Middle frontal gyrus (tissue), 1 donor: ENCODE data around the gene DNAJC17.

ENCODE experiments used
- DNase-seq: peaks from one replicate; pipeline ENCODE4 v3.0.0-alpha.2; 2015; ENCODE audit warnings: low spot score; ENCODE audit errors: extremely low spot score

The DNAJC17 gene

GRCh38 chr15:40766906-40767837 lies 40.1 kb downstream of the DNAJC17 start:
- DNase-seq, result no peak

- no peak for DNase-seq
Measured at GRCh38 chr15:40766194-40766815, 41.0 kb downstream of the DNAJC17 start.

- DNase-seq, result no peak
Measured at GRCh38 chr15:40764629-40765103, 42.6 kb downstream of the DNAJC17 start.

DNA sequence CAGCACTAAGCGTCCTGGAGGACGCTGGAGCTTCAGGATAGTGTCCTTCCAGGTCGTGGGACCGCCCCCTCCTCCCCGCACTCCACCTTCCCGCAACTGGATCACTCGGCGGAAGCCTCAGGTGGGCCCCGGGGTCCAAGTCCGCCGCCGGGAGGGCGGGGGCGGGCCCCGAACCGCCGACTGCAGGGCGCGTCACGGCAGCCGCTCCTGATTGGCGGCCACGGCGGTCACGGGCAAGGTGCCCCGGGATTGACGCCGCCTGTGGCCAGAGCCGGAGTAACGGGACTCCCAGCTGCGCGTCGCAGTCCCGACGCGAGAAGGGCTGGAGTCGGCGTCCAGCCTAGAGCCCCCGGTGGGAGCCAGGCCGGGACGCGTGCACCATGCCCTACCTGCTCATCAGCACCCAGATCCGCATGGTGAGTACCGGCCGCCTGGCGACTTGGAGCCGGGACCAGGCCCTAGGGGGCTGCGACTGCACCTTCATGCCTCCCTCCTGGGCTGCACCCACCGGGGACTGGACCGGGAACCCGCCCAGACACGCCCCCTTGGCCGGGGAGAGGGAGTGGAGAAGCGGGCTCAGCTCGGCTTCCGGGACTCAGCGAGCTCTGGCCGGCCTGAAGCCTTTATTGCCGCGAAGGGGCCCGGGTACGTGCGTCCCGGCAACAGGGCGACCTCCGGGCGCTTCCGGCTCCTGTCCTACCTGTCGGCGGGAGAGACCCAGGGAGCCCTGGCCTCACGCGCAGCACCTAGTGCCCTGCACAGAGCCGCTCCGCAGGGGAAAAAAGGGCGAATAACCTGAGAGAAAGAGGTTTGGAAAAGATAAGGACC lies 43.3 kb downstream of the DNAJC17 start, which contains the start of gene GCHFR:
GCHFR (plus strand) TSS at position 268 of the 828 bp plus-strand sequence; CDS start at position 381, 113 bp downstream.
- no peak for DNase-seq

DNA sequence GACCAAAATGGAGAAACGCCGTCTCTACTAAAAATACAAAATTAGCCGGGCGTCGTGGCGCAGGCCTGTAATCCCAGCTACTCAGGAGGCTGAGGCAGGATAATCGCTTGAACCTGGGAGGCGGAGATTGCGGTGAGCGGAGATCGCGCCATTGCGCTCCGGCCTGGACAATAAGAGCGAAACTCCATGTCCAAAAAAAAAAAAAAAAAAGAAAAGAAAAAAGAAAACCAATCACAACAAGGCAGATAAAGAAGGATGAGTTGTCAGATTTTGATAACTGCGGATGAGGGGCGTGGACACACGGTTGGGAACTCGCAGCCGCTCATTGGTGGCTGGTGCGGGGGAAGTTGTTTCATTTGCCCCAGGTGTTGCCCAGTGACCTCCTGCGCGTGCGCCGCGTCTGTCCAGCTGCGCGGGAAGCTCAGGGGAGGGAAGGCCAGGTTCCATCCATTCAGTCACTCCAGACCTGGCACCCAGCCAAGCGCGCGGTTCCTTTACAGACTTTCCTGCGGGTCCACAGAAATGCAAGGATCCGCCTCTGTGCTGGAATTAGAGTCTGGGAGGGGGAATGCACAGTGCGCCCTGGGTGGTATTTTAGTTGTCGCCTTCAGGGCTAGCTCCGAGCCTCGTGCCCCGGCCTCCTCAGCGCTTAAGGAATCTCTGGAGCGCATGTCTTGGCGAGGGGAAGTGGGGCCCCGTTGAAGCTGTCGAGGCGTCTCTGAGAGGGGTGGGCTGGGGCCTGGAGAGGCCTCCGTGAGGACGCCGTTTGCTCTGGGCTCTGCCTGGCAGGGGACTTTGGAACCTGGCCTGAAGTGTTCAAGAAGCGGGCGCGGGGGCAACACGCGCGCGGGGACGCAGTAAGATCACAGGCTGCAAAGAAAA lies 44.1 kb downstream of the DNAJC17 start:
- DNase-seq, result no peak

DNA sequence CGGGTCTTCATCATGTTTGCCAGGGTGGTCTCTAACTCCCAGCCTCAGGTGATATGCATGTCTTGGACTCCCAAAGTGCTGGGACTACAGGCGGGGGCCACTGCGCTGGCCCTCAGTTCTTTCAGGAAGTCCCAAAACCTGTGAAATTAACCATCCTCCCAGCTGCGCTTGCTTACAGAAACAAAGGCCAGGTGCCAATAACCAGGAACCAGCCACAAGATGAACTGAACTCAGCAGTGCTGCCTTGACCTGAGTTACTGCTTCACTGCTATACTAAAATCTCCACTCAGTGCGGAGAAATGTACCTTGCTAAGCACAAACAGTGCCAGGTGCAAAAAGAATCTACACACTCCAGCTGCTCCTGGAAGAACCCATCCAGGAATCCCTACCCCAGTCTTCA lies 47.3 kb downstream of the DNAJC17 start:
- DNase-seq, result no peak

- DNase-seq, result no peak
Measured at GRCh38 chr15:40756938-40757337, 50.3 kb downstream of the DNAJC17 start.

- no peak for DNase-seq
Measured at GRCh38 chr15:40755812-40756208, 51.5 kb downstream of the DNAJC17 start.

GRCh38 chr15:40754883-40755811 lies 52.1 kb downstream of the DNAJC17 start, which contains the start of gene RMDN3:
Gene RMDN3, minus strand, starts transcription at chr15:40755254. Its CDS starts 471 bp downstream, at chr15:40754783.
- DNase-seq, result peak; percentile 87

- no peak for DNase-seq
Measured at GRCh38 chr15:40754574-40754882, 52.7 kb downstream of the DNAJC17 start.

DNA sequence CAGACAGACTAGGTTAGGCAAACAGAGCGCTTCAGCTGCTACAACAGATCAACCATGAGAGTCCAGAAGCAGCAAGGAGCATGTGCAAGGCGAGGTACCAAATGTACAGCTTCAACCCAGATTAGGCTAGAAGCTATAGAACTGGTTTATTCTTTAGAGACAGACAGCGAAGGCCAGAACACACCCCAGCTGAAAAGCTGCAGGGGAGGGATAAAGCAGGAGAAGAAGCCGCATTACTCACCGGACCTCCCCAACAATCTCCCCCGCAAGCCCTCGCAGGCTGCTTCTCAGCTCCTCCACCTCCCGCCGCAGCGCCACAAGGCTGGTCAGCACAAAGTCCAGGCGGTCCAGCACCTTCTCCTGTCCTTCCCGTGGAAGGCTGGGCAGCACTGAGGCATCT lies 55.5 kb downstream of the DNAJC17 start:
- DNase-seq, result no peak

- DNase-seq, result no peak
Measured at GRCh38 chr15:40750885-40751284, 56.4 kb downstream of the DNAJC17 start.

DNA sequence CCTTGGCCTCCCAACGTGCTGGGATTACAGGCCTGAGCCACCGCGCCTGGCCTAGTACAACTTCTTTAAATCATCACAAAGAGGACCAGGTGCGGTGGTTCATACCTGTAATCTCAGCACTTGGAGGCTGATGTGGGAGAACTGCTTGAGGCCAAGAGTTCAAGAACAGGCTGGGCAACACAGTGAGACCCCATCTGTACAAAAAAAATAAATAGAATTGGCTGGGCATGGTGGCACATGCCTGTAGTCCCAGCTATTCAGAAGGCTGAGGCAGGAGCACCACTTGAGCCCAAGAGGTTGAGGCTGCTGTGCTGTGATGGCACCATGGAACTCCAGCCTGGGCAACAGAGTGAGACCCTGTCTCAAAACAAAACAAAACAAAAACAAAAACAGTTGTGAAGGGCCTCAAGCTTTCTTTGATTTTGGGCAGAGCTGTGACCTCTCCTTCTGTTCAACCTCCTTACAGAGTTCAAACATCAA lies 58.1 kb downstream of the DNAJC17 start:
- no peak for DNase-seq

DNA sequence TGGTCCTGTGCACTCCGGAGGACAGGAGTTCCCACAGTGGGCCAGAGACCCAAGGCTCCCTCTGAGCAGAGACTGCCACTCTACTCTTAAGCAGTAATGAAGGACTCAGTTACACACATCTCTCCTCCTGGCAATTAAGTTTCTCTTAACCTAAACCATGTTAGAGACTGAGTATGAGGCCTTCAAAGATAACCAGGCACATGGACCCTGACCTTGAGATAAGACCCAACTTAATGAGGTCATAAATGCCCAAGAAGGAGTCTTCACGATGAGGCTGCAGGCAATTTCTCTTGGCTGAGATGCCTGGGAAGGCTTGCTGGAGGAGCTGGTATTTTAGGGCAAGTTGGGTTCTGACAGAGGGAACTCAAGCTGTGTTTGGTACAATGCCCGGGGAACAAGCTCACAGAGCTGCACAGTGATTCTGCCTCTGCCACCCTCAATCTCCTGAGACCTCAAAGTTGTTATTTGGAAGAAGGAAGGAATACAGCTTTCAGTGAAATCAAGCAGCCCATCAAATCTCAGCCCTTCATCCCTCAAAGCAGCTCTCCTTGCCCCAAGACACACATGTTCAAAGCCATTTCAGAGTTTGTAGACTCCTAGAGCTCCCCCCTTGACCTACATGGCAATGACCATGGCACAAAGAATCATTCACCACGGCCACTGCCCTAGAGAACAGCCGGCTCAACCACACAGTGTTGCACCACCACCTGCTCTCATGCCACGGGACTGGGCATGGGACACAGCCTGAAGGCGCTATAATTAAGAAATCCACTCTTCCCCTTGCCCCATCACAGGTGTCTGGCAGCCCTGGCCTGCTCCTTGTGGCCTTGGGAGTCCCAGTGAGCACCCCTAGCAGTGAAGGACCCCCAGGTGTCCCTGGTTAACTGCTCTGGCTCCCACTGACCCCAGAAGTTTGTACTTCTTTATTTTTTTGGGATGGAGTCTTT lies 59.3 kb downstream of the DNAJC17 start:
- DNase-seq, result no peak

GRCh38 chr15:40746916-40747418 lies 60.3 kb downstream of the DNAJC17 start:
- DNase-seq, result no peak

DNA sequence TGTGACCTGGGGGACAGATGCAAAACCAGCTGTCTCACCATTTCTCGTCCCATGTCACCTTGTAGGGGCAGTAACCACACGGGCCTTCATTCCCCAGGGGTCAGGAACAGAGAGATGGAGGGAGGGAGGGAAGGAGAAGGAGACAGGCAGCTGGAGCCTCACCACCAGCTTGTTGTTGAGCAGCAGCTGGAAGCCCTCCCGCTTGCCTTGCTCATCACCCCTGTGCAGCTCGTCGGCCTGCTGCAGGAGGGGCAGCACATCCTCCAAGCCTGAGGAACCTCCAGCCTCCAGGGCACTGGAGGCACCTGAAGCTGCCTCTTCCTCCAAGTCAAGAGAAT lies 62.5 kb downstream of the DNAJC17 start:
- DNase-seq, result no peak

DNA sequence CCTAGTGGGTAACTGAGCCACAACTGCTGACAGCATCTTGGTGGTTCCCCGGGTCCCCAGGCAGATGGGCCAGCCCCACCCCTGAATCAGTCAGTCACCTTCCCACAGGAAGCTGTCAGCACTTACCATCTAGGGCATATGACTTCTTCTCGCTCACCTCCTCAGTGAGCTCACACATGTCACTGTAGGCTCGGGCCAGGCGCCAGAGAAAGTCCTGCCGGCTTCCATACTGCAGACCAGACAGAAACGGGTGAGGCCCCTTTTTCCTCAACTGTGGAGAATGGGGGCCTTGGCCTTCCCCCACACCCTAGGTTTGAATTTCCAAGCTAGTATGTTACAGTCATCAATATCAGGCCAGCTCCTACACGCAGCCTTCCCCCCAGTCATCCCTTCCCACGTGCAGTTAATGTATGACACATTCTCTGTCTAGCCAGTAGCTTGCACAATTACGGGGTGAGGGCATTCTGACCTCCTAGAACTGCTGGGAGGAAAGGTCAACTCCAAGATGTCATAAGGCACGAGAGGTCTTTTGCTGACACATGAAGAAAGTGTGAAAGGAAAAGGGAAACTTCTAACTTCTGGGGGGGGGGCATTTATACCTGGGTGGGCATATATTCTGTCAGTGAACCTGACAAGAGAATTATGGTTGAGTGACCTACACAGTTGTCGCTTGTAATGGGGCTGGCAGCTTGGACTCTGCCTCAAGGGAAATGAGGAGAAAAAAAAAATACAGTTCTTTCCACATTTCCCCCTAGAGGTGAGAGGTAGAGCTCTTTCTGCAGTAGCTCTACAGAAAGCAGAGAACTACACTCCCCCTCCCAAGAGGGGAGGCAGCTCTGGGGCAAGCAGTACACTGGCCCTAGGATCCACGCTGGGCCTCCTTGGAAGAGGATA lies 63.1 kb downstream of the DNAJC17 start:
- DNase-seq, result no peak
